NOMO-1 treated with DMSO at 0.1 percent for 48 hours (cell line): Measurements from ENCODE around the gene DDX21.
"Not testable (repeated sequence)": the region's sequence is repeated elsewhere in the genome, so short reads cannot be mapped to it uniquely, and the experiment has no call there.

Experiments used
- DNase-seq: peaks from one replicate; lab custom pipeline; 2025; ENCODE audit not compliant: unreplicated experiment; lab: John Stamatoyannopoulos, UW

DDX21 gene

GRCh38 chr10:68987611-68988010 is 31.6 kb downstream of the DDX21 start:
- no peak for DNase-seq

GRCh38 chr10:68988530-68989316 is 32.8 kb downstream of the DDX21 start, which contains the start of gene KIFBP:
KIFBP (plus strand) TSS chr10:68988803; CDS start chr10:68988833, 30 bp downstream.
- DNase-seq, result peak; percentile 96

GRCh38 chr10:68989317-68989990 is 33.5 kb downstream of the DDX21 start:
- DNase-seq, result no peak

- DNase-seq, result no peak
Observed at GRCh38 chr10:68992636-68993440, 36.9 kb downstream of the DDX21 start.

GRCh38 chr10:68997211-68997610 is 41.2 kb downstream of the DDX21 start:
- DNase-seq, result no peak

GRCh38 chr10:69004821-69005220 is 48.9 kb downstream of the DDX21 start:
- DNase-seq, result peak; percentile 82

- DNase-seq, result no peak
Observed at GRCh38 chr10:69005704-69006485, 49.9 kb downstream of the DDX21 start.

DNA sequence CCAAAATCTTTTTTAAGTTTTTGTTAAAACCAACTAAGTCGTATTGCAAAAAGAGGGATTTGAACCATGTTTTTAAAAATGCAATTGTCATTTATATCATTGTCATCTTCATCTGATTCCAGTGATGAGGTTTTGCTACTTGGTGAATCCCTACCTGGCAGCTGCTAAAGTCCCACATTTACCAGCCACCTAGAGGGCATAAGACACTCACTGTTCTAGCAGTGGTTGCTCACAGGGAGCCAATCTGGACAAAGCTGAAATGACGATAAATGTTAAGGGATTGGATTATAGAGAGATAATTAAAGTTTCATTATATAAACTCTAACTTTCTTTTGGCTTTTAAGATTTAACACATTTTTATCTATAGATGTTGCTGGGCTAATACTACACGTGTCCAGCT is 51.3 kb downstream of the DDX21 start:
- DNase-seq, result peak; percentile 58

GRCh38 chr10:69009360-69009759 is 53.4 kb downstream of the DDX21 start:
- no peak for DNase-seq

GRCh38 chr10:69010151-69010640 is 54.2 kb downstream of the DDX21 start:
- no peak for DNase-seq

- not testable (repeated sequence) for DNase-seq
Observed at GRCh38 chr10:69012778-69013177, 56.8 kb downstream of the DDX21 start.

DNA sequence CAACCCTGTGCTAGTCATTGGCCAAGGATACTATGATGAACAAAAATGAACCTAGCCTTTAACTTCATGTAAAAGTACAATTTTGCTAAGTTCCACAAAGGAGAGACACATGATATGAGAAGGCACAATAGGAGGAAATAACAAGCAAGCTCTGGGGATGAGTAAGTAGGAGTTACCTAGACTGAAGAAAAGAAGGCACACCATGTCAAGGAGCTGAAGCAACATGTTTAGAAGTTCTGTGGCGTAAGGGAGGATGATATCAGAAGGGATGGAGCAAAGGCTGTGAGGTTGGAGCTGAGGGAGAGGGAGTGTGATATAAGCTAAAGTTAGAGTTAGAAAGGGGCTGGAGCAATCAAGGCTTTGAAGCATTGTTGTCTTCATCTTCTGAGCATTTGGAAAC is 58.2 kb downstream of the DDX21 start:
- DNase-seq, result no peak

GRCh38 chr10:69018613-69019012 is 62.6 kb downstream of the DDX21 start:
- no peak for DNase-seq

DNA sequence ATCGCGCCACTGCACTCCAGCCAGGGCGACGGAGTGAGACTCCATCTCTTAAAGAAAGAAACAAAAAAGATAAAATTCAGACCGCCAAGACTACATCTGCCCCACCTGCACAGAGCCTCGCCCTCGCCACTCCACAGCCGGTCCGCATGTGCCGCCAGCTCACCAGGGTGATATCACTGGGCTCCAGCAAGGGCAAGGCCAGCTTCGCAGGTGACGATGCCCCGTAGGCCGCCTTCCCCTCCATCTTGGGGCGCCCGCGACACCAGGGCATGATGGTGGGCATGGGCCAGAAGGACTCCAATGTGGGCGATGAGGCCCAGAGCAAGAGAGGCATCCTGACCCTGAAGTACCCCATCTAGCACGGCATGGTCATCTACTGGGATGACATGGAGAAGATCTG is 66.6 kb downstream of the DDX21 start:
- DNase-seq, result no peak

GRCh38 chr10:69025370-69025896 is 69.5 kb downstream of the DDX21 start:
- DNase-seq, result no peak

- no peak for DNase-seq
Observed at GRCh38 chr10:69033256-69033655, 77.3 kb downstream of the DDX21 start.
